Spleen (tissue), 11 donors: ENCODE measurements around the gene CTNS. TPM values are rescaled to one million over a fixed set of nuclear protein-coding genes. Genes with fewer than 3 reads are reported as not detected.

Experiments
- DNase-seq: peaks from one replicate; pipeline ENCODE4 v3.0.0-alpha.2; 2020
- H3K27ac ChIP-seq, 8 donors: fragments of 200-600 bp; sonication (generic) in 7 of 8; 1 replicate in 4 of 8; 2 replicates in 4 of 8; pipeline versions ENCODE4 v1.5.0 to v1.8.0; 2016 to 2021; ENCODE audit warnings: inconsistent platforms in 4 of 8, mild to moderate bottlenecking in 4 of 8, moderate library complexity in 1 of 8
- H3K27me3 ChIP-seq, 7 donors: fragments of 200-600 bp; sonication (generic) in 6 of 7; replicated peaks in 1 of 7; 1 replicate in 4 of 7; 2 replicates in 3 of 7; pipeline versions ENCODE4 v1.5.0 to v1.8.0; 2016 to 2021; ENCODE audit warnings: inconsistent platforms in 3 of 7, mild to moderate bottlenecking in 1 of 7
- H3K36me3 ChIP-seq, 6 donors: fragments of 200-600 bp; sonication (generic) in 5 of 6; 1 replicate in 4 of 6; 2 replicates in 2 of 6; pipeline versions ENCODE4 v1.5.0 to v1.8.0; 2016 to 2021; ENCODE audit warnings: inconsistent platforms in 2 of 6
- H3K4me1 ChIP-seq, 6 donors: fragments of 200-600 bp; sonication (generic) in 5 of 6; 1 replicate in 3 of 6; 2 replicates in 3 of 6; pipeline versions ENCODE4 v1.5.0 to v1.8.0; 2016 to 2021; ENCODE audit warnings: inconsistent platforms in 3 of 6
- H3K4me3 ChIP-seq, 8 donors: fragments of 200-600 bp; sonication (generic) in 7 of 8; 1 replicate in 4 of 8; 2 replicates in 4 of 8; pipeline versions ENCODE4 v1.5.0 to v1.8.0; 2016 to 2021; ENCODE audit warnings: inconsistent platforms in 4 of 8, mild to moderate bottlenecking in 4 of 8, moderate library complexity in 2 of 8
- H3K9me3 ChIP-seq, 8 donors: fragments of 200-600 bp; sonication (generic) in 7 of 8; 1 replicate in 4 of 8; 2 replicates in 4 of 8; pipeline versions ENCODE4 v1.5.0 to v1.8.0; 2016 to 2021; ENCODE audit warnings: inconsistent platforms in 4 of 8
- CTCF ChIP-seq, 11 experiments: fragments of 200-600 bp in 7 of 11; fragments of 450-650 bp in 4 of 11; sonication (generic) in 4 of 11; IDR thresholded peaks in 8 of 11; conservative IDR thresholded peaks in 3 of 11; 1 replicate in 7 of 11; 2 replicates in 4 of 11; pipeline versions ENCODE4 v1.4.0 to v1.8.0; 2016 to 2021; ENCODE audit warnings: antibody characterized with exemption in 11 of 11, inconsistent platforms in 4 of 11, mild to moderate bottlenecking in 1 of 11
- POLR2A ChIP-seq, 3 donors: fragments of 450-650 bp; IDR thresholded peaks; one replicate each; pipeline ENCODE4 v1.5.1; 2017; ENCODE audit warnings: antibody characterized with exemption in 3 of 3, mild to moderate bottlenecking in 1 of 3
- POLR2AphosphoS5 ChIP-seq, 3 donors: sonication (generic); formaldehyde crosslinking; IDR thresholded peaks; one replicate each; pipeline ENCODE4 v1.5.1; 2017; ENCODE audit warnings: antibody characterized with exemption in 3 of 3
- WGBS, 5 donors: extraction: QIAGEN DNeasy Blood & Tissue Kit in 3 of 5; methylation state at CpG; one replicate each; pipeline versions ENCODE4 v1.1.5 to v1.1.7; 2013 to 2018; 5-methylcytosine and 5-hydroxymethylcytosine counted together
- intact Hi-C: fragments of 100-400 bp; cut with DNase I; formaldehyde crosslinking; loops from one replicate; pipeline ENCODE4 v1.15.0; 2023; ENCODE audit warnings: low total_unique reads
- polyA plus RNA-seq, 3 donors: library from polyadenylated mRNA; stranded (reverse); fragments of 200-250 nt; gene quantifications; one replicate each; pipeline ENCODE4 v1.2.1, GENCODE V29; 2013
- total RNA-seq, 7 donors: library from RNA; depleted of rRNA in 3 of 7; stranded (reverse); fragments of >200 nt in 3 of 7; fragmentation: NEBNext Ultra II Directional in 4 of 7; extraction: Animal tissue kit (Norgen Biotek cat#: 25700) in 4 of 7; gene quantifications; one replicate each; pipeline versions ENCODE4 v1.1.0 to v1.2.1, GENCODE V29; 2016 to 2021
- donor health status: healthy with polysubstance abuse.
- donor health status: DM: no; HTN: no; CAD: no; lungs with moderate emphysema.
- donor health status: DM: no; HTN: no; CAD: no.
- donor health status: Bipolar disorder and iron deficiency.
- donor health status: healthy.
- donor health status: DM: no; HTN: no; CAD: no.
- donor health status: DM: yes; HTN: yes; CAD: no.

CTNS gene
- total and polyA plus RNA-seq, 10 donors, result 5.7 to 42.5 (median 14.0) TPM

DNA sequence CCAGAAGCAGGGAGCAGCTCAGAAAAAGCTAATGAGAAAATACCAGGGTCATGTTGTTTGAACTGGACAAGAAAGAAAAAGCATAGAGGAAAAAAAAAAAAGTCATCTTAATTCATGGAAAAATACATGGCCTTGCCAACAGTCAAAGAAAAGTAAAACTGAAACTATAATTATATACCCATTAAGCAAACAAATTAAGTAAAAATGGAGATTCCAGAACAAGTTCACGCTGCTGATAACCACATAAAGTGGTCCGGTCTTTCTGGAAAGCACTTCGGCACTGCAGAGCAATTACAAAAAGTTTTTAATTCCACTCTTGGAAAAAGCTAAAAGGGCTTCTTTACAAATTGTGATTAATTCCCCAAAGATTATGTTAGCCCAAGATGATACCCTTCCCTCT, 71.8 kb downstream of the CTNS start:
- peak overlapping the region in 4 of 8 donors; percentile 33 to 62 (median 44) for H3K27ac ChIP-seq
- peaks cover 25 to 68% (median 51%) of the 10 kb centered on the region in 6 donors for H3K4me1 ChIP-seq
- 50 to 72% (median 56%) methylated on average over 3 of the region's 3 CpGs for WGBS, 5 donors
- no peaks in the 10 kb centered on the region for H3K9me3 ChIP-seq
- no peak for DNase-seq
- TF ChIP-seq CTCF (IDR thresholded peaks at IDR 0.05 in 8 of 11, conservative IDR thresholded peaks at IDR 0.05 in 3 of 11), result no peak
- TF ChIP-seq POLR2AphosphoS5 (IDR thresholded peaks at IDR 0.05), result no peak
- no peak for TF ChIP-seq POLR2A (IDR thresholded peaks at IDR 0.05)
- H3K27me3 ChIP-seq, result no peaks in the 10 kb centered on the region
- H3K36me3 ChIP-seq, result peaks cover 0 to 19% (median 5%) of the 10 kb centered on the region in 6 donors
- intact Hi-C loops, result no loop called here
- no peak overlapping the region for H3K4me3 ChIP-seq

DNA sequence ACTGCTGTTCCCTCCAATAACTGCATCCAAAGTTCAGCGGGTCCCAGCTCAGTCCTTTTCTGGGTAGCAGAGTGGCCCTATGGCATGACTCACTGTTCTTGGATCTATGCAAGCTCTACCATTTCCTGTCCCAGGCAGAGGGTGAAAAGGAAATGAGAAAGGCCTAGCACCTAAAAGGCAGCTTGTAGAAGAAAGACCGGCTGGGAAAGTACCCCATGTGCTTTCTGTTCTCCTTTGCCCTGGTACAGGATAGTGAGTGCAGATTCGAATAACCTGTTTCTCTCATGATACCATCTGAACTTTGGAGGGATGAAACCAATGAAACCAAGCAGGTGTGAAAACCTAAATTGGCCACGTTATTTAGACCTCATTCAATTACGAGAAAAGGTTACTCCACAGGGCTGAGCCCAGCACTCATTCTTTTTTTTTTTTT, 74.4 kb downstream of the CTNS start:
- 15 to 37% (median 29%) methylated on average over 5 of the region's 5 CpGs for WGBS, 5 donors
- H3K27ac ChIP-seq, result peak overlapping the region in 7 of 8 donors; percentile 33 to 88 (median 81)

More for the DNA sequence above, 74.4 kb downstream of the CTNS start:
- peaks cover 0 to 44% (median 27%) of the 10 kb centered on the region in 6 donors for H3K36me3 ChIP-seq
- TF ChIP-seq POLR2AphosphoS5 (IDR thresholded peaks at IDR 0.05) (peak in 2 of 3 donors; percentile 18 to 85), CTCF (IDR thresholded peaks at IDR 0.05 in 8 of 11, conservative IDR thresholded peaks at IDR 0.05 in 3 of 11) (no peak), POLR2A (IDR thresholded peaks at IDR 0.05) (peak in 1 of 3 donors; percentile 17)
- H3K9me3 ChIP-seq, result no peaks in the 10 kb centered on the region
- no peaks in the 10 kb centered on the region for H3K27me3 ChIP-seq
- peaks cover 25 to 83% (median 51%) of the 10 kb centered on the region in 6 donors for H3K4me1 ChIP-seq
- peak overlapping the region in 2 of 8 donors; percentile 12 to 41 for H3K4me3 ChIP-seq
- intact Hi-C loops, result no loop called here
- DNase-seq, result no peak

Other genes starting within 250 kb of the CTNS start
- gene OR1E1, start 238.3 kb upstream of the CTNS start, total RNA-seq, result under 1 TPM in 1 of 7 donors, not detected in 6; 0.29 TPM
- gene OR1E1, start 238.3 kb upstream of the CTNS start, polyA plus RNA-seq, result not detected
- under 1 TPM in 2 of 7 donors, not detected in 5; 0.60 to 0.85 TPM for gene OR3A3, start 225.4 kb upstream of the CTNS start, total RNA-seq
- not detected for gene OR3A3, start 225.4 kb upstream of the CTNS start, polyA plus RNA-seq
- gene OR1E2, start 202.9 kb upstream of the CTNS start, total RNA-seq, result not detected
- gene OR1E2, start 202.9 kb upstream of the CTNS start, polyA plus RNA-seq, result not detected
- under 1 TPM in 1 of 7 donors, not detected in 6; 0.54 TPM for gene SPATA22, start 164.9 kb upstream of the CTNS start, total RNA-seq
- gene SPATA22, start 164.9 kb upstream of the CTNS start, polyA plus RNA-seq, result under 1 TPM; 0.22 to 0.80 (median 0.24) TPM
- 10 to 100 TPM in 1 of 7 donors, 1 to 10 TPM in 6; 1.4 to 10.8 (median 7.0) TPM for gene ASPA, start 160.8 kb upstream of the CTNS start, total RNA-seq
- gene ASPA, start 160.8 kb upstream of the CTNS start, polyA plus RNA-seq, result 1 to 10 TPM in 1 of 3 donors, under 1 TPM in 2; 0.86 to 1.6 (median 0.93) TPM
- 1 to 10 TPM in 5 of 7 donors, under 1 TPM in 2; 0.32 to 2.0 (median 1.2) TPM for gene TRPV3, start 78.9 kb upstream of the CTNS start, total RNA-seq
- under 1 TPM; 0.13 to 0.45 (median 0.20) TPM for gene TRPV3, start 78.9 kb upstream of the CTNS start, polyA plus RNA-seq
- gene TRPV1, start 27.3 kb upstream of the CTNS start, total RNA-seq, result 1 to 10 TPM; 2.1 to 6.8 (median 4.2) TPM
- 1 to 10 TPM; 2.2 to 3.0 (median 2.5) TPM for gene TRPV1, start 27.3 kb upstream of the CTNS start, polyA plus RNA-seq
- gene SHPK, start 510 bp upstream of the CTNS start, total RNA-seq, result 10 to 100 TPM in 6 of 7 donors, 1 to 10 TPM in 1; 8.6 to 13.6 (median 10.4) TPM
- gene SHPK, start 510 bp upstream of the CTNS start, polyA plus RNA-seq, result 1 to 10 TPM; 2.3 to 4.3 (median 2.6) TPM
- 10 to 100 TPM; 32.9 to 57.1 (median 53.5) TPM for gene TAX1BP3, start 31.8 kb downstream of the CTNS start, total RNA-seq
- 10 to 100 TPM; 35.2 to 65.7 (median 47.9) TPM for gene TAX1BP3, start 31.8 kb downstream of the CTNS start, polyA plus RNA-seq
- 10 to 100 TPM in 5 of 7 donors, 1 to 10 TPM in 2; 6.0 to 28.8 (median 20.0) TPM for gene EMC6, start 32.1 kb downstream of the CTNS start, total RNA-seq
- 10 to 100 TPM; 49.1 to 85.3 (median 67.9) TPM for gene EMC6, start 32.1 kb downstream of the CTNS start, polyA plus RNA-seq
- gene P2RX5, start 59.4 kb downstream of the CTNS start, total RNA-seq, result 100 to 1,000 TPM in 6 of 7 donors, 10 to 100 TPM in 1; 62.5 to 185 (median 143) TPM
- gene P2RX5, start 59.4 kb downstream of the CTNS start, polyA plus RNA-seq, result 100 to 1,000 TPM; 276 to 313 (median 280) TPM
- 1 to 10 TPM; 1.5 to 4.7 (median 2.6) TPM for gene HASPIN, start 87.1 kb downstream of the CTNS start, total RNA-seq
- gene HASPIN, start 87.1 kb downstream of the CTNS start, polyA plus RNA-seq, result 1 to 10 TPM in 2 of 3 donors, under 1 TPM in 1; 0.74 to 2.5 (median 1.8) TPM
- 10 to 100 TPM; 20.3 to 31.4 (median 26.3) TPM for gene ITGAE, start 164.4 kb downstream of the CTNS start, total RNA-seq
- gene ITGAE, start 164.4 kb downstream of the CTNS start, polyA plus RNA-seq, result 10 to 100 TPM; 75.2 to 91.1 (median 78.3) TPM
- gene NCBP3, start 209.5 kb downstream of the CTNS start, total RNA-seq, result 10 to 100 TPM; 24.9 to 43.9 (median 39.8) TPM
- gene NCBP3, start 209.5 kb downstream of the CTNS start, polyA plus RNA-seq, result 10 to 100 TPM; 13.0 to 22.8 (median 20.6) TPM